Activated naive CD4-positive, alpha-beta T cell (primary cell): ENCODE measurements around the gene MYO18B.

Source experiments
- DNase-seq, 4 experiments: peaks; one replicate each; lab custom pipeline; 2025; lab: John Stamatoyannopoulos, UW

Gene MYO18B

DNA sequence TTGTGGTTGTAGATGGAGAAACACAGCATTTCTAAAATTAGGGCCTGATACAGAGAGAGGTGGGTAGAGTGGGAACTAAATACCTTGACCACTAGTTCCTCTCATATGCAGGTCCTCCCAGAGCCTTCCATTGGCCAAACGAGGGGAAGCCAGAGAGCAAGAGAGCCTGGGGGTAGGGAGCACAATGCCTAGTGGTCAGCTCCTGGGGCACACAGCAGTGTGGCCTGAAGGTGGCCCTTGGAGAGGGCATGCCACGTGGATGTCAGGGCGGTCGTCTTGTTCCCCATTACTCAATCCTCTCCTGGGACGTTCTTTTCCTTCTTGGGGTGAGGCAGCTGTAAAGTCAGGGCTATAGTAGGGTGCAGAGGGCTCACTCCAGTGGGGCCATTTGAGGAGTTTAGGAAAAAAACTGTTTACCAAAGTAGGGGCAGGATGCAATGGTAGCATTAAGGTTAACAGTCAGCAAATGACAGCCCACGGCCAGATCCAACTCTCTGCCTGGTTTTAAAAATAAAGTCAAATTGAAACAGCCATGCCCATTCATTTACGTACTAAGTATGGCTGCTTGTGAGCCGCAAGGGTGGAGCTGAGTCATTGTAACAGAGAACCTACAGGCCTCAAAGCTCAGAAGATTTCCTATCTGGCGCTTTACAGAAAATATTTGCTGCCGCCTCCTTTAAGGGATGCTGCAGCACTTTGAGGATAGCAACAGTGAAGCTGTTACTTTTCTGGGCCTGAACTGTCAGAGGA lies 7.6 kb downstream of the MYO18B start:
- DNase-seq: no peak

DNA sequence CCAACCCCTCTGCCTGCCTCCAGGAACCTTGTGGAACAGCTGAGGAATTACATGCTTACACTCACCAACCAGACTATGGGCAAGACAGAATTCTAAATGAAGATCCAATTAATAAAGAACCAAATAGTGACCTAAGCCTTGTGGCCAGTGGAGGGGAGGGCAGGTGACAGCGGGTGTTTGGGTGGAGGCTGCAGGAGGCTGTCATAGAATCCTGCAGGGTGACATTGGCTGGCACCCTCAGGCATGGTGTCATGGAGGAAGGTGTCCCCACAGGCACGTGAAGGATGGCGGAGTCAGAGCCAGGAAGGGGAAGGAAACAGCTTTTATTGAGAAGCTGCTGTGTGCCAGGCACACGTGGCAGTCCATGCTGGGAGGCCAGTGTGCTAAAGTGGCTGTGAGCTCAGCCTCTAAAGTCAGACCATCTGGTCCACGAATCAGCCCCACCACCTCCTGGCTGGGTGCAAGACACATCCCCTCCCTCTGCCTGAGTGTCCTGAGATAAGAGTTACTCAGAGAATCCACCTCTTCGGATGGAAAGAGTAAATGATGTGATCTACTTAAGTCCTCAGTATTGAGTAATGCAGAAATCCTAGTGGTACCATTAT lies 8.7 kb downstream of the MYO18B start:
- no peak for DNase-seq

DNA sequence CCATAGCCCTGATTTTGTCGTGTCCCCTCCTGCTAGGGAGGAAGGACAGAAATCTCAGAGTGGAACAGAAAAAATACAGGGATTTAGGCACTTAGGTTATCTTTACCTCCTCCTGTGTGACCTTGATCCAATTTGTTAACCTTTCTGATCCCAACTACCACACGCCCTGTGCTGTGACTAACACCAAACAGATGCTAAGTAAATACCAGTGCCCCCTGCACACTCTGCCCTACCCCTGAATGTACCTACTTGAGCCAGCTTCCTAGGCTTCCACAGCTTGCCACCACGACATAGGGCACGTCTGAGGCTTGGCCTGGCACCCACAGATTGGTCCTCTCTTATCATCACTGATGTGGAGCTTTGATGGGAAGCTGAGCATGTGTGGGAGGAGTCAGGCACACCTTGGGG lies 9.2 kb downstream of the MYO18B start:
- DNase-seq: no peak

DNA sequence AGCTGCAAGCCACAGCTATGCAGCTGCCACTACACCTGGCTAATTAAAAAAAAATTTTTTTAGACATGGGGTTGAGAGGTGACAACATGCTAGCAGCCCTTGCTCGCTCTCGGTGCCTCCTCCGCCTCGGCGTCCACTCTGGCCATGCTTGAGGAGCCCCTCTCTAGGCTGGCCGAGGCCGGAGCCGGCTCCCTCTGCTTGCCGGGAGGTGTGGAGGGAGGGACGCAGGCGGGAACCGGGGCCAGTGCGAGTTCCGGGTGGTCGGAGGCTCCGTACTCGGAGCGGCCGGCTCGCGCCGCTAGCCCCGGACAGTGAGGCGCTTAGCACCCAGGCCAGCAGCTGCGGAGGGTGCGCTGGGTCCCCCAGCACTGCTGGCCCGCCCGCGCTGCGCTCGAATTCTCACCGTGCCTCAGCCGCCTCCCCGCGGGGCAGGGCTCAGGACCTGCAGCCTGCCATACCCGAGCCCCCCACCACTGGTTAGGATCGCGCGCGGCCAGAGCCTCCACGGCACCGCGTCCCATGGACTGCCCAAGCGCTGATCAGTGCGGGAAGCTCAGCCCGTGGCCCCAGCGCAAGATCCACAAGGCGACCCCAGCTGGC lies 10.7 kb downstream of the MYO18B start:
- no peak for DNase-seq

DNA sequence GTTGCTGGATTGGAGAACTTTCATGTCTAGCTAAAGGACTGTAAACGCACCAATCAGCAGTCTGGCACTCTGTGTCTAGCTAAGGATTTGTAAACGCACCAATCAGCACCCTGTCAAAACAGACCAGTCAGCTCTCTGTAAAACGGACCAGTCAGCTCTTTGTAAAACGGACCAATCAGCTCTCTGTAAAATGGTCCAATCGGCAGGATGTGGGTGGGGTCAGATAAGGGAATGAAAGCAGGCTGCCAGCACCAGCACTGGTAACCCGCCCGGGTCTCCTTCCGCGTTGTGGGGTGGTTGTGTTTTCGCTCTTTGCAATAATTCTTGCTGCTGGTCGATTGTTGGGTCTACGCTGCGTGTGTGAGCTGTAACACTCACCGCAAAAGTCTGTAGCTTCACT lies 11.3 kb downstream of the MYO18B start:
- no peak for DNase-seq

DNA sequence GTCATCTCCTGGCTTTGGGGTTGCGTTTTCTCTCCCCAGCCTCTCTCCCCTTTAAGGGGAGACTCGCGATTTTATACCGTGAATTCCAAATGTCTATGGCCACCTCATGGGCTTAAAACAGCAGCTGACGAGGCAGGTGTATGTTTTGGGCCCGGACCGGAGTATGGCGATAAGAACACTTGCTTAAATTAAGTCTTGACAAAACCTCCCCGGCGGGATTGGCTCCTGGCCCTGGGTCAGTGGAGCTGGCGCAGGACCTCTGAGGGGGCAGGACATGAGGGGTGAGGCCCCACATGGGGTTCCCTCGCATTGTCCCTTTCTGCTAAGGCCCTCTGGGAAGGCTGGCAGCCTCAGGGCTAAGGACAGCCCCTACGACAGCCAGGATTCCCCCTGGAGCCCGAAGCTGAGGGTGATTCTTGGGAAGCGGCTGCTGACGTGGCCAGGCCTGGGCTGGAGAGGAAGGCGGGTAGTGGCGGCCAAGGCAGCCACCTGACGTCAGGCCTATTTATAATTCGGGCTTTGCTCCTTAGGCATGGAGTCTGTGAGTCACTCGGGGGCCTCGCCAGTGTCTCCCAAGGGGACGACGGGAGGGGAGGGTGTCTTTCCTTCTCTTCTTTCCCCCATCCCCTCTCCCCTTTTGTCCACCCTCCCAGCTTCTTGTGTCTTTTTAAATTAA lies 12.7 kb downstream of the MYO18B start:
- DNase-seq: no peak

DNA sequence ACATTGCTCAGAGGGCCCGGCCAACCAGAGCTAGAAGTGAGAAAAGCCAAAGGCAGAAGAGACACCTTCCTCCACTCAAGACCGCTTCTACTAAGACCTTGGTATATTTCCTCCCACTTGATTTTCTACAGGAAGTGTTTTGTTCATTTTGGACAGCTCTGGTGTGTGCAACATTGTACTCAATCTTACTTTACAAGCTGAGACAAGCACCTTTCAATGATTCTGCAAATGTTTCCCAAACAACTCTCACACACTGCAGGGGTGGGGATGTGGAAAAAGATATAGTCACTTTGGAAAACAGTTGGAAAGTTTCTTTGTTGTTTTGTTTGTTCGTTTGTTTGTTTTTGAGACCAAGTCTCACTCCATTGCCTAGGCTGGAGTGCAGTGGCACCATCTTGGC lies 15.7 kb downstream of the MYO18B start:
- no peak for DNase-seq

DNA sequence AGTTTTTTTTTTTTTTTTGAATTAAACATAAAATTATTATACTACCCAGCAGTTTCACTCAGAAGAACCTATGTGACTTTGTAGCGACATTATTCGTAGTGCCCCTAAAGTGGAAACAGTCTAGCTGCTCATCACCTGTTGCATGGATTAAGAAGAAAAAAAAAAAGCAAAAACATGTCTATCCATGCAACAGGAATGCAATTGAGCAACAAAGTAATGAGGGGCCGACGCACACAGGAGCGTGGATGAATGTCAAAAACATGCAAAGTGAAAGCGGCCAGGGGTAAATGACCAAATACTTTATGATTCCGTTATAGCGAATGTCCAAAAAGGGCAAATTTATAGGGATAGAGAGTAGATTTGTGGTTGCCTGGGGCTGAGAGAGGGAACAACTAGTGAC lies 16.3 kb downstream of the MYO18B start:
- DNase-seq: no peak

DNA sequence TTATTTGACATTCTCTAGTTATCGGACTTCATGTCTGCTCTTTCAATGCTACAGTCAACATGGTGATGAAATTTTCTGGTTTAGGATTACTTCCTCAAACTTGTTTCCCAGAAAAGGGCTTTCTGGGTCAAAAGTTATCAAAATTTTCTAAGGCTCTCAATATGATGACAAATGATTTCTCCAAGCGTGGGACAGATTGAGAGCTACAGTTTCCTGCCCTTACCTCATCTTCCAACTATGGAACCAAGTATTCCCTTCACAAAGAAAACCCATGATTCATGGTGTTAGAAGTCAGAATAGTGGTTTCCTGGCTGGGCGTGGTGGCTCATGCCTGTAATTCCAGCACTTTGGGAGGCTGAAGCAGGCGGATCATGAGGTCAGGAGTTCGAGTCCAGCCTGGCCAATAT lies 17.8 kb downstream of the MYO18B start:
- no peak for DNase-seq

DNA sequence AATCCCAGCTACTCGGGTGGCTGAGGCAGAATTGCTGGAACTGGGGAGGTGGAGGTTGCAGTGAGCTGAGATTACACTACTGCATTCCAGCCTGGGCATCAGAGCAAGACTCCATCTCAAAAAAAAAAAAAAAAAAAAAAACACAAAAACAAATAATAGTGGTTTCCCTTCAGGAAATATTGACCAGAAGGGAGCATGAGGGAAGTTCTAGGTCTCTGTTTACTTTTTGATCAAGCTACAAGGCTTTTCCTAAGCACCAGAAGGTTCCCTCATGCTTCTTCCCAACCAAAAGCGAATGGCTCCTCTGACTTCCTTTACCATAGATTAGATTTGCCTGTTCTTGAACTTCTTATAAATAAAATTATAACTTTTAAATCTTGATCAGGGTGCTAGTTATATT lies 18.3 kb downstream of the MYO18B start:
- no peak for DNase-seq

DNA sequence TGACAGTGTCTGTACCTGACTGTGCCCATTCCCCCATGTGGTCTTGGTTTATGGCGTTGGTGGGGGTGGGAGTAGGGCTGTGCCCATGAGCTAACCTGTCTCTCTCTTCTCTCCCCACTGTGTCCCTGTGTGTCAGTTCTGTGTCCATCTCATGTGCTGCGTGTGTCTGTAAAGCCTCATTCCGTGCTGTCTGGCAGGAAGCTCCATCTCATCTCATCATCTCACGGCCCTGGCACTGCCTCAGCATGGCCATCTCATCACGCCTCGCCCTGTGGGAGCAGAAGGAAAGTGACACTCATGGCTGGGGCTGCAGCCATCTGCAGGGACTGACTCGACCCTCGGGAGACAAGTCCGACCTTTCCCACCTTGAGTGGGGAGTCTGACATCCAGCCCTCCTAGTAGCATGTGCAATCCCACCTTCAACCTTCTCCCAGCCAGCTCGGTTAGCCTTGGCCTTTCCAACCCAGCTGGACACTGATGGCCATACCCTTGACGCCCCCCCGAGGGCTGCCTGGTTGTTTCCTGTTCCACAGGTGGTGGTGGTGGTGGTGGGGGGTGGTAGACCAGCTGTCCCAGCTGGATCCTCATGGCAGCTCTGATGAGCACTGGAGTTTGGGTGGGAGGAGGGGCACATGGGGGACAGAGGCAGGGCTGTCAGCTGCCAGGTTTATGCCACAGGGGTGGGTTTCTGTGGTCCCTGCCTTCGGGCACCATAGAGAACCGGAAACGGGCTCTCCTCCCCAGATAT lies 19.0 kb downstream of the MYO18B start:
- DNase-seq: no peak

DNA sequence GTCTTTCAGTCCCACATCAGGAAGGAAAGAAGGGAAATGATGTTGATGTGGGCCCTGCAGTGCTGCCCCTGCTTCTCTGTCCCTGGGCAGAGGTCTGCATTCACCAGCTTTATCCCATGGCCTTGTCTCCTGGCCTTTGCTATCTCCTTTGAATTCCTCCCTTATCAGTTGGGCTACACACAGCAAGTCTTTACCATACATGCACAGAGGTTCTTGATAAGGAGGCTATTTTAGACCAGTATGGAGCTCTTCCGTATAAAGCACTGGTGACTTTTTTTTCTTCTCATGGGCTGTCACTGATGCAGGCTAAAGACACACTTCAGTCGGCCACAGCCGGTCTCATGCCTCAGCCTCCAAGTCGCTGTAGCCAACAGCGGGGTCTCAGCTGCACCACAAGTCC lies 20.2 kb downstream of the MYO18B start:
- DNase-seq: no peak

DNA sequence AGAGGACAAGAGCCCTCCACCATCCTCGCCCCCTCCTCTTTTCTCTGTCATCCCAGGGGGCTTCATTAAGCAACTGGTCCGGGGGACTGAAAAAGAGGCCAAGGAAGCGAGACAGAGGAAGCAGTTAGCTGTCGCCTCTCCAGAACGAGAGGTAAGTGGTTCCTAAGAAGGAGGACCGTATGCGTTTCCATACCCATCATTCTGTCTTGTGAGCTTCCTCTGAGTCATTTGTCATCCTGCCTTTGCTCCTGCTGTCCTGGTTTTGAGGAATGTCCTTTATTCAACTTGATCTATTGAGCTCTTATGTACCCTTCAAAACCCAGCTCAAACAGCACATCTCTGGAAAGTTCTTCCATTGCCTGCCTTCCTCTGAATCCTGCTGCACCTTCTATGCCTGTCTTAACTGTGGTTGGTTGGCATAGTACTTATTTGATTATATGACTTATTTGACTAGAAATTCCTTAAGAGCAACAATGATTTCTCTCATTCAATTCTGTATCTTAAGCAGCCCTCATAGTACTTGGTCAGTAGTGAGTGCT lies 21.3 kb downstream of the MYO18B start:
- no peak for DNase-seq

DNA sequence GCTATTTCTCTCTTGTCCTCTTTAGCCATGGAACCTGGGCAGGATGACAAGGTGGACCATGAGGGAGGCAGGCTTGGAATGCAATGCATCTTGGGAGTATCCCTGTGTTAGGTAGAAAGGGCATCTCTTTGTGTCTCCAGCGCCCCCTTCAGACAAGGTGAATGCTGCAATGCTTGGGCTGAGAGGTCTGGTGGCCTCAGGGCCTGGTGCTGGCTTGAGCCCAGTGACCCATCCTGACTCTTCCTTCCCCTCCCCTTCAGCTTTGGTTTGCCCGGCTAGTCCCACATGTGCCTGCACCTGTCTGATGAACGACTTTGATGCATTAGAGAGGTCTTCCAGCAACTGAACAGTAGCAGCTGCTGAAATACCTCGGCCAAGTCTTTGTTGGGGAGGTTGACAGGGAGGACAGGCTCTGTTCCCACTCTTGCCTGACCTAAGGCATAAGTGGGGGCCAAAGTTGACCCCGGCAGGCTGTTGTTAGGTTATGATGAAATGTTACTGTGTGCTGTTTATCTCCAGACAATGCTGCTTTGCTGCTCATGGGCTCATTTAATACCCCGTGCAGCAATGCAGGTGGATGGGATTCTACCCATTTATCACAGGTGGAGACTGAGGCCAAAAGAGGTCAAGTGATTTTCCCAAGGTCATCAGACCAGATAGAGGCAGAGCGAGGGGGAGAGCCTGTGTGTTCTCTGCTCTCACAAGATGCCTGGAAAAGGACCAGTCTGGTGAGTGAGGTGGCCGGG lies 22.5 kb downstream of the MYO18B start:
- DNase-seq: no peak

DNA sequence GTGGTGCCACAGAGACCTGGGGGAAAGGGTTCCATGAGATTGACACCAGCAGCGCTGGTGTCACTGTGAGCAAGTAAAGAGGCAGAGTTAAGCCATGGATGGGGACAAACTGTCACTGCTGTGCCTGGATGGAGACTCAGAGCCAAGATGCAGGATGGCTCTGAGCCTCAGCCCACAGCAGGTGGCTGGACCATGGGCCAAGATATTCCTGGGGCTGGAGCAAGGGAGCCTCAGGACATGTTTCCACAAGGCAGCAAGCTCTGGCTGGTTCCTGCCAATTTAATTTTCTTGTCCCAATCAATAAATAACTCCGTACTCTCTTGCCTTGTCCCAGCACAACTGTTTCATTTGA lies 23.0 kb downstream of the MYO18B start:
- no peak for DNase-seq

DNA sequence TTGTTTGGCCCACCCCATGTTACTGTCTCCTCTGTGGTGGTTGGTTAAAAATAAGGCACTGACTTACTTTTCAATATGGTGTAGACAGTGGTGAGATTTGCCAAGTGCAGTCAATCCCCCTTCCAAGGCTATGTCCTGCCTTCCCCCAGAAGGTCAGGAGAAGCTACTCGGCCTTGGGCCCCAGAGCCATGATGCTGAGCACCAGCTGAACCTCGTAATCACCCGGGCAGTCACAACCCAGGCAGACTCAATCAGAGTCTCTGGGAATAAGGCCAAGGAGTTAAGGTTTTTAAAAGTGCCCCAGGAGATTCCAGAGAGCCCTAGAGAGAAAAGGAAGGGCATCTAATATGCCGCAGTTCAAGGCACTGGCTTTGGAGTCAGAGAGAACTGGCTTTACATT lies 23.8 kb downstream of the MYO18B start:
- DNase-seq: no peak

DNA sequence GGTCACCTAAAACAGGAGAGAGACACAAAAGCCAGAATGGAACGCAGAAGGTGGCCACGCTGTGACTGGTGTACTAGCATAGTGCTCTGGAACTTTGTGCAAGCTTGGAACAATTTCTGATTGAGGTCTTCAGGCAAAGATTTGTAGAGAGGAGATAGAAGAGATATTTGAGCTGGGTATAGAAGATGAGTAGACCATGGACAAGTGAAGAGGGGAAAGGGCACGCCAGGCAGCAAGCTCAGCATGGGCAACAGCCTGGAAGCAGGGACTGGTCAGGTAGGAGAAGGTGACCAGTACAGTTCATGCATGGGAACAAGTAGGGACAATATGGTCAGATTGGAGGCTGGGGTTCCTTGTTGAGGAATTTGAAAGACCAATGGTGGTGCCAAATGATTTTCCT lies 24.4 kb downstream of the MYO18B start:
- no peak for DNase-seq

DNA sequence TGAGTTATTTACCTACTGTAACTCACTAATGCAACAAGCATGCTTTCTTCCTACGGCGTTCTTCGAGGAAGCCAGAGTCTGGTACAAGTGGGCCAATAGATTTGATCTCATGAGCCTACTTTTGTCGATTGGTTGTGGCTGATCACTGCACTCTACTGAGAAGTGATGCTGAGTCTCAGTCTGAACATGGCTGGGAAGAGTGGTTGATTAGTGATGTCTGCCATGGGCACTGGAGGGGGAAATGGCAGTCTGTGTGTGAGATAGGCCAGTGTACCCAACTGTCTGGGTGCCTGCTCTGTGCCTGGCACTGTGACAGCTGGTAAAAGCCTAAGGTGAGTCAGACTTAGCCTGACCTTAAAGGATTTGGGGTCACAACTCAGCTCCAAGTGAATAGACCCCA lies 28.3 kb downstream of the MYO18B start:
- DNase-seq: no peak

DNA sequence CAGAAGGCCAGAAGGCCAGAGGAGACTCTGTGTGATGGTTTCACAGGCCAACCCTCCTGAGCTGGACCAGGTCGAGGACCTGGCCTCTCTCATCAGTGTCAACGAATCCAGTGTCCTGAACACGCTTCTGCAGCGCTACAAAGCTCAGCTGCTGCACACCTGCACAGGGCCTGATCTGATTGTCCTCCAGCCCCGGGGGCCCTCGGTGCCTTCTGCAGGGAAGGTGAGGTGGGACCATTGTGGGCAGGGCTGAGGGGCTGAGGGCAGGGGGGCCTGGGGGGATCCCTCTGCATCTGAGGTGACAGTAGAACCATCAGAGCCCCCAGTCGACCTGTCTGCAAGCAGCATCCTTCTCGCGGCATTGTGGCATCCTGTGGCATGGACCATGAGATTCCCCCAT lies 30.3 kb downstream of the MYO18B start:
- DNase-seq: no peak

DNA sequence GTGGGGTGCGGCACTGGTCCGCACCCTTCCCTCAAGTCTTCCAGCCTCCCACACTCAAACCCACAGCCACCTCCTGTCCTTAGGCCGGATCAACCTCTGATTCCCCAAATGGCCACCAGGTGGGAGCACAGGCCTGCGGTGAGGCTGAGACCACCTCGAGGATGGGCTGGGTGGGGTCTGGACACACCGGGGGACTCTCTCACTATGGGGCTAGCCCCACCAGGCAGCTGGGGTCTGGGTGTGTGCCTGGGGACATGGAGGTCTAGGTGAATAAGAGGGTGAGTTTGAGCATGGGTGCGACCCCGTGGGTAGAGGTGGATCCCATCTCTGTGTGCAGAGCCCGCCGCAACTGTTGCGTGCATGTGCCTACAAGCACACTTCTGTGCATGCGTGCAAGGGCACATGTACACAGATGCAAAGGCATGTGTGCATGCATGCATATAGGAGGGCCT lies 32.6 kb downstream of the MYO18B start:
- no peak for DNase-seq

DNA sequence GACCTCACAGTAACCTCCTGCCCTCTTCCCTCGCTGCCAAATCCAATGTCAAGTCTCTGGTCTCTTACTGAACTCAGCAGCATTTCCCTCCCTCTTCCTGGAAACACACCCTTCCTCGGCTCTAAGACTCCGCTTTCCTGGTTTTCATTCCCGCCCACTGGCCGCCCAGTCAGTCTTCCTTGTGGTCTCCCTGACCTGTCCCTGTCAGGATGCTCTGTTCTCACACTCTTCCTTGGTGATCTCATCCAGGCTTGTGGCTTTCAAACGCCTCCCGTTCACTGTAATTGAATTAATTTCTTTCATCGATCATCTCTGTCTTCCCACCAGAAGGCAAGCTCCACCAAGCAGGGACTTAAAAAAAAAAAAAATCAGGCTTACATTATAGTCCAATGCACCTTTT lies 33.5 kb downstream of the MYO18B start:
- DNase-seq: no peak
